ENCODE results near the gene PSMA7.
"Not testable (repeated sequence)": the region's sequence is repeated elsewhere in the genome, so short reads cannot be mapped to it uniquely, and the experiment has no call there.

Gene PSMA7

DNA sequence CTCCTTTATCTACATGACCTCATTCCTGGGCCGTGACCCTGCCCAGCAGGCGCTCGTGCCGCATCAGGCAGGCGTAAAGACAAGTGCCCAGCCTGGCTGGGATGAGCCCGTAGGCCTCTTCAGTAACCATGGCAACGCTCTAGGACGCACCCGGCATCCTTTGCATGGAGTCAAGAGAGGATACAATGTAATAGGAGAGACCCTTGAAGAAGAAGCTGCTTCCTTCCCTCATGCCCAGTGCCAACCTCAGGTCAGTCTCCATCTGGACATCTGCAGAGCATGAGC, 25.9 kb downstream of the PSMA7 start:
- FAIRE-seq = no peak

GRCh38 chr20:62116558-62117361, 26.4 kb downstream of the PSMA7 start:
- FAIRE-seq = no peak

- FAIRE-seq = not testable (repeated sequence)
Measured at GRCh38 chr20:62115800-62116407, 27.3 kb downstream of the PSMA7 start.

DNA sequence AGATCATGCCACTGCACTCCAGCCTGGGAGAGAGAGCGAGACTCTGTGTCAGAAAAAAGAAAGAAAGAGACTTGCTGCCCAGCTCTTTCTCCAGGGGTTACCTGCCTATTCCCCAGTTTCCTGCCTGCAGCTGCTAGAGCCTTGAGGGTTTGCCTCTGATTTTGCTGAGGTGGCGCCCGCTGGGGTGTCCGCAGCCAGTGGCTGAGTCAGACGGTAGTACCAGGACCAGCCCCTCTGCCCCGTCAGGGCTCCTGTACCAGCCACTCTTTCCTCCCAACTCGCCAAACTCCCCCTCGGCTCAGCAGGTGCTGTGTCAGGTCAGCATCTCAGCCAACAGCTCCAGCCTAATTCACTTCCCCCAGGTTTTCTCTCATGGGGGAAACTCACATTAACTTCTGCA, 28.3 kb downstream of the PSMA7 start:
- no peak for FAIRE-seq

GRCh38 chr20:62112368-62112767, 30.8 kb downstream of the PSMA7 start:
- no peak for FAIRE-seq

DNA sequence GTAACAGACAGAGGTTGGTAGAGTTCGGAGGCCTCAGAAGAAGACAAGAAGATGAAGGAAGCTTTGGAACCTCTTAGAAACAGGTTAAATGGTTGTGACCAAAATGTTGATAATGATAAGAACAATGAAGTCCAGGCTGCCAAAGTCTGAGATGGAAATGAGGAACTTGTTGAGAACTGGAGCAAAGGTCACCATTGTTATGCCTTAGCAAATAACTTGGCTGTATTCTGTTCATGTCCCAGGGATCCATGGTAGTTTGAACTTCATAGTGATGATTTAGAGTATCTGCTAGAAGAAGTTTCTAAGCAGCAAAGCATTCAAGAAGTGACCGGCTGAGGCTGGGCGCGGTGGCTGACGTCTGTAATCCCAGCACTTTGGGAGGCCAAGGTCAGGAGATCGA, 32.0 kb downstream of the PSMA7 start:
- no peak for FAIRE-seq

DNA sequence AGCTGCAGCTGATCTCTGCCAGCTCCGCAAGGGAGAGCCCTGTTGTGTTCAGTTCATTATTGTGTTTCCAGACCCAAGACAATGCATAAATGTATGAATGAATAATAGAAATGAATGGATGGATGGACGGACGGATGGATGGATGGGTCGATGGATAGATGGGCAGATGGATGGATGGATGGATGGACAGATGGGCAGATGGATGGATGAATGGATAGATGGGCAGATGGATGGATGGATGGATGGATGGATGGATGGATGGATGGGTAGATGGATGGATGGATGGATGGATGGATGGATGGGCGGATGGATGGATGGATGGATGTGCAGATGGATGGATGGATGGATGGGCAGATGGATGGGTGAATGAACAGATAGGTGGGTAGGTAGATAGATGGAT, 37.6 kb downstream of the PSMA7 start:
- FAIRE-seq = no peak

- FAIRE-seq = no peak
Measured at GRCh38 chr20:62104791-62105345, 38.3 kb downstream of the PSMA7 start.

DNA sequence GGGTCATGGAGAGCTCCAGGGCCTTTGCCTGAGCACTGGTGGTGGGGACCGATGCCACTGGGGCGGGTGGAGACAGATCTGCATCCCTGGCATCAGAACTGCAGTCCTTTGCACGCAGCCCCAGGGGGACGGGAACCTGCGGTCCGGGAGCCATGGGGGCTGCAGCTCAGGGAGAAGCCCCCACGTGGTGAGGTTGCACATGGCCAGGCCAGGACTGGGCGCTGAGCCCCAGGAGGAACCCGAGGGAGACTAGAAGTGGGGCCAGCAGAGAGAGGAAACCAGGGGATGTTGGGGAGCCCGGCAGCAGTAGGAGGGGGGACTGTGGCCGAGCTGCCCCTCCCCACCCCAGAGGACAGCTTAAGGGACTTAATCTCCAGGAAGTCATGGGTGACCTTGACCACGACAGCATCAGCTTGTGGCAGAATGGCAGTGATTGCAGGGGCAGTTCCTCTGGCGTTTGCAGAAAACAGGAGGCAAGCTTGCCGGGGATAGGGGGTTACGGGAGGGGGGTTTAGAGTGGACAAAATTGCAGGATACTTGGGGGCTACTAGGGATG, 38.9 kb downstream of the PSMA7 start:
- FAIRE-seq = no peak

- no peak for FAIRE-seq
Measured at GRCh38 chr20:62103508-62104233, 39.5 kb downstream of the PSMA7 start.

DNA sequence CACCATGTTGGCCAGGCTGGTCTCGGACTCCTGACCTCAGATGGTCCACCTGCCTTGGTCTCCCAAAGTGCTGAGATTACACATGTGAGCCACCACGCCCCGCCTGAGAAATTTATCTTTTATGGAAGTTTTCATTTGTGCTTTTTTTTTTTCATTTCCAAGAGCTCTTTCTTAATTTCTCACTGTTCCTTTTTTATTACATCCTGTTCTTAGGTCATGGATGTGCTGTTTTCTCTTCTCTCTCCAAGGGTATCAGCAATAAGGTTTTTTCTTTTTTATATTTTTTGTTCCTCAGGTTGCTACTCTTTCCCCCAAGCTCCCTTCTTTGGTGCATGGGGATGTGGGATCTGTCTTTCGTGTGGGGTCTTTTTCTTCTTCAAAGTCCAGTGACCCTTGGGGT, 42.1 kb downstream of the PSMA7 start:
- no peak for FAIRE-seq

- no peak for FAIRE-seq
Measured at GRCh38 chr20:62097881-62098407, 45.2 kb downstream of the PSMA7 start.

DNA sequence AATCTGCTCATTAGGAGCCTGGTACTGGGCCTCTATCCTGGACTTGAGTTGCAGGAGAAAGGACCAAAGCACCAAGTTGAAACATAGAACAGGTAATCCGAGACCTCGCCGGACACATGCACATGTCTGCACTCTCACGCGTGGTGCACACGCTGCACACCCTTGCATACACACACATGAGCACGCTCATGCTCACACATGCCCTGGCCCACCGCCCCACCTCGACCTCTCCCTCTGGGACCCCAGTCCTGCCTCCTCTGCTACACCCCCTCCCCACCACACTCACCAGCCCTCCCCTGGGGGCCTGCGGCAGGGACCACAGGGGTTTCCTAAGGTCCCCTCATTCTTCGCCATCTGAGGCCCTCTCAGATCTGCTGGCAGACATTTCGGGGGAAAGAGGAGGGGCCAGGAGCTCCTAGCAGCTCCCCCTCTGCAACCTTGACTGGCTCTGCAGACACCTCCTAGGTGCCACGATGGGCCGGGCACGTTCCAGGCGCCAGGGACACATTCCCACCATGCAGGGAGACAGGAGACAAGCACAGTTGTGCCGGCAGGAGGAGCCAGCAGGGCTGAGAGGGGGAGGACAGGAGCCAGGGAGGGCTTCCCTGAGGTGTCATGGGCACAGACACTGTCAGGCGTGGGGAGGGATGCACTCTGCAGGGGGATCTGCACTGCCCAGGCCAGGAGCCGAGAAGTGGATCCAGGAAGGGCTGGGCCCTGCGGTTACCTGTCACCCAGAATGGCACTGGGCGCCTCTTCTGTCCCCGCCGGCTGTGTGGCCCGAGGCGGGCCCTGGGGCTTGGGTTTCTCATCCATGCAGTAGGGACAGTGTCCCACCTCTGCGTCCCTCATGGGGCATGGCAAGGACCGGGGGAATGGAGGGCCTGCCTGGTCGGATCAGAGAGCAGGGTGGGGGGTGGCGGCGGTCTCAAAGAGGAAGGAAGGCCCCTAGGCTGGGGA, 46.5 kb downstream of the PSMA7 start:
- no peak for FAIRE-seq

DNA sequence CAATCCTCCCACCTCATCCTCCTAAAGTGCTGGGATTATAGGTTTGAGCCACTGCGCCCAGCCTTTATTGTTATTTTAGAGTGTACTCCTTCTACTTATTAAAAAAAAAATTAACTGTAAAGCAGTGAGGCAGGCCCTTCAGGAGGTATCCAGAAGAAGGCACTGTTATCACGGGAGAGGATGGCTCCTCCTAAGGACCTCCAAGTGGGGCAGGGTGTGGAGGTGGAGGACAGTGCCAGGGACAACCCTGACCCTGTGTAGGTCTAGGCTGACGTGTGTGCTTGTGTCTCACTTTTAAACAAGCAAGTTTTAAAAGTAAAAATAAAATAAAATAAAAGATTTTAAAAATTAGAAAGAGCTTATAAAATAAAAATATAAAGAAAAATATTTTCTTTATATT, 53.8 kb downstream of the PSMA7 start:
- FAIRE-seq = no peak

DNA sequence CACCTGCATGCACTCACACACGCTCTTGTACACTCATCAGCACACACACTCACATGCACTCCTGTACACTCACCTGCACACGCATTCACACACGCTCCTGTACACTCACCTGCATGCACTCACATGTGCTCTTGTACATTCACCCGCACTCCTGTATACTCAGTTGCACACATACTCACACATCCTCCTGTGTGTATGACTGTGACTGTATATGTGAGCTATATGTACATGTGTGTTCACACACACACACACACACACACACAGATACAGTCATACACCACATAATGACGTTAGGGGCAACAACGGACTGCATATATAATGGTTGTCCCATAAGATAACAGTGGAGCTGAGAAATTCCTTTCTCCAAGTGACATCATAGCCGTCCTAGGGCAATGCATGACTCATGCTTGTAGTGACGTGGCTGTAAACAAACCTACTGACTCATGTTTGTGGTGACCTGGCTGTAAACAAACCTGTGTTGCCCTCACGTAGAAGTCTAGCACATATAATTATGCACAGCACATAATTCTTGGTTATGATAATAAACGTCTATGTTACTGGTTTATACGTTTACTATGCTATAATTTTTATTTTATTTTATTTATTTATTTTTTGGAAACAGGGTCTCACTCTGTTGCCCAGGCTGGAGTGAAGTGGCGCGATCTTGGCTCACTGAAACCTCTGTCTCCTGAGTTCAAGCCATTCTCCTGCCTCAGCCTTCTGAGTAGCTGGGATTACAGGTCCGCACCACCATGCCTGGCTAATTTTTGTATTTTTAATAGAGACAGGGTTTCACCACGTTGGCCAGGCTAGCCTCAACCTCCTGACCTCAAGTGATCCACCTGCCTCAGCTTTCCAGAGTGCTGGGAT, 54.7 kb downstream of the PSMA7 start:
- FAIRE-seq = no peak

DNA sequence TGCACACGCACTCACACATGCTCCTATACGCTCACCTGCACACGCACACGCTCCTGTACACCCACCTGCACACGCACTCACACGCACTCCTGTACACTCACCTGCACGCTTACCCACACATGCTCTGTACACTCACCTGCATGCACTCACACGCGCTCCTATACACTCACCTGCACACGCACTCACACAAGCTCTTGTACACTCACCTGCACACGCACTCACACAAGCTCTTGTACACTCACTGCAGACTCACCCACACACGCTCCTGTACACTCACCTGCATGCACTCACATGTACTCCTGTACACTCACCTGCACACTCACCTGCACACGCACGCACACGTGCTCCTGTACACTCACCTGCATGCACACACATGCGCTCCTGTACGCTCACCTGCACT, 55.6 kb downstream of the PSMA7 start:
- FAIRE-seq = no peak

- no peak for FAIRE-seq
Measured at GRCh38 chr20:62087227-62087626, 56.0 kb downstream of the PSMA7 start.
